Measurements from ENCODE around the gene LIME1. TPM values are rescaled to one million over a fixed set of nuclear protein-coding genes. Genes with fewer than 3 reads are reported as not detected.

The LIME1 gene
- total RNA-seq, 1 donor from 2014 or later = 0.47 TPM

DNA sequence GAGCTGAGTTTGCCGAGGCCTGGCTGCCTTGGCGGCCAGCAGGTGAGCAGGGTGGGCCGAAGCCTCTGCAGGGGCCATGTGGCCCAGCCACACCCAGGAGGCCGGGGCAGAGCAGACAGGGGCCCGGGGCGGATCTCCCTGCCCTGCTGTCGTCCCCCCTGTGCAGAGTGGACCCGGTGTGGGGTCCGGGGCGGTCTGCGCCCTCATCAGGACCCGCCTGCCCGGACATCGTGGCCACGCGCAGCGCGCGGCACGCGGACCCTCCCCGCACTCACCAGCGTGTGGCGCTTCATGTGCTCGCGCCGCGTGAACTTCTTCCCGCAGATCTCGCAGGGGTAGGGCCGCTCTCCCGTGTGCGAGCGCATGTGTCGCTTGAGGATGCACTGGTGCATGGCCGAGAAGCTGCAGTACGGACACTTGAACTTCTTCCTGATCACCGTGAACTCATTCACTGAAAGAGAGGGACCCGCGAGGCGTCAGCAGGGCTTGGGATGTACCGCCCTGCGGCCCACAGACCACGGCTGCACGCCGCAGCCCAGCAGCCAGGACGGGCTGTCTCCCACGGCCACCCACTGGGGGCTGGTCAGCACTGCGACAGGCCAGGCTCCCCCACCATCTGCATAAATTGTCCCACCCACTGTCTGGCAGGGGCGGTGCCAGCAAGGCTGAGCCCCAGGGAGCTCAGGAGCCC is 16.1 kb downstream of the LIME1 start:
- Mint-ChIP-seq H3K36me3 (peaks cover 3% of the 10 kb centered on the region), H3K9me3 (no peaks in the 10 kb centered on the region), H3K4me1 (peaks cover 16% of the 10 kb centered on the region), H3K27ac (no peak overlapping the region), H3K27me3 (ENCODE audit: insufficient read depth, low read depth) (peaks cover 4% of the 10 kb centered on the region), H3K4me3 (no peak overlapping the region)
- Histone ChIP-seq H3K4me1 (no peaks in the 10 kb centered on the region), H2AFZ (replicated peaks) (no peak overlapping the region), H3F3A (ENCODE audit: low read depth) (no peaks in the 10 kb centered on the region), H3K79me2 (ENCODE audit: low read depth) (no peaks in the 10 kb centered on the region), H3K9ac (no peak overlapping the region), H3K27ac (no peak overlapping the region), H3K4me2 (no peak overlapping the region), H3K4me3 (no peak overlapping the region), H3K27me3 (no peaks in the 10 kb centered on the region), H3K9me3 (ENCODE audit: low read depth) (no peaks in the 10 kb centered on the region), H3K36me3 (no peaks in the 10 kb centered on the region), H4K20me1 (ENCODE audit: low read depth) (no peaks in the 10 kb centered on the region)
- DNase-seq (ENCODE audit: low spot score) = no peak
- no peak for TF ChIP-seq EZH2phosphoT487 (IDR thresholded peaks at IDR 0.05)
- TF ChIP-seq, protein P1, sequence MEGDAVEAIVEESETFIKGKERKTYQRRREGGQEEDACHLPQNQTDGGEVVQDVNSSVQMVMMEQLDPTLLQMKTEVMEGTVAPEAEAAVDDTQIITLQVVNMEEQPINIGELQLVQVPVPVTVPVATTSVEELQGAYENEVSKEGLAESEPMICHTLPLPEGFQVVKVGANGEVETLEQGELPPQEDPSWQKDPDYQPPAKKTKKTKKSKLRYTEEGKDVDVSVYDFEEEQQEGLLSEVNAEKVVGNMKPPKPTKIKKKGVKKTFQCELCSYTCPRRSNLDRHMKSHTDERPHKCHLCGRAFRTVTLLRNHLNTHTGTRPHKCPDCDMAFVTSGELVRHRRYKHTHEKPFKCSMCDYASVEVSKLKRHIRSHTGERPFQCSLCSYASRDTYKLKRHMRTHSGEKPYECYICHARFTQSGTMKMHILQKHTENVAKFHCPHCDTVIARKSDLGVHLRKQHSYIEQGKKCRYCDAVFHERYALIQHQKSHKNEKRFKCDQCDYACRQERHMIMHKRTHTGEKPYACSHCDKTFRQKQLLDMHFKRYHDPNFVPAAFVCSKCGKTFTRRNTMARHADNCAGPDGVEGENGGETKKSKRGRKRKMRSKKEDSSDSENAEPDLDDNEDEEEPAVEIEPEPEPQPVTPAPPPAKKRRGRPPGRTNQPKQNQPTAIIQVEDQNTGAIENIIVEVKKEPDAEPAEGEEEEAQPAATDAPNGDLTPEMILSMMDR (IDR thresholded peaks at IDR 0.05) = no peak
- TF ChIP-seq EZH2 (IDR thresholded peaks at IDR 0.05) = no peak

DNA sequence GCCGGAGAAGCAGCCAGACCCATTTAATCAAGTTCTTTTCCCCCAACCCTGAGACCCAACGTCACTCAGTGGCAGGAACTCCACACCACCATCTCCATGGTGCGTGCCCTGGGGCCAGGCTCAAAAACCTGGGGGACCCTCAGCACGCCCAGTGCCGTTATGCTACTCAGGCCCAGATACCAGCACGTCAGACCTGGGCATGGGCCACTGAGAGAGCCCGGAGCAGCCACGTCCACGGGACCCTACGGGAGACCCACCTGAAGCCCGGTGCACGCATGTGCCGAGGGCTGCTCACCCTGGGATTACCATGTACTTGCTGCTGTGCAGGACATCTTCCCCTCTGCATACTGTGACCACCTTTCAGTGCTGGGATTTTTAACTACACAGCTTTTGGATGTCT is 16.9 kb downstream of the LIME1 start:
- peaks cover 3% of the 10 kb centered on the region for H3K36me3 Mint-ChIP-seq
- H3K9me3 Mint-ChIP-seq = no peaks in the 10 kb centered on the region
- Histone ChIP-seq H3K4me3 (no peak overlapping the region), H4K20me1 (ENCODE audit: low read depth) (no peaks in the 10 kb centered on the region), H3K9me3 (ENCODE audit: low read depth) (no peaks in the 10 kb centered on the region), H3K27me3 (no peaks in the 10 kb centered on the region), H3K9ac (no peak overlapping the region), H3K27ac (no peak overlapping the region), H2AFZ (replicated peaks) (no peak overlapping the region), H3F3A (ENCODE audit: low read depth) (no peaks in the 10 kb centered on the region), H3K4me2 (no peak overlapping the region), H3K36me3 (no peaks in the 10 kb centered on the region), H3K4me1 (no peaks in the 10 kb centered on the region), H3K79me2 (ENCODE audit: low read depth) (no peaks in the 10 kb centered on the region)
- DNase-seq (ENCODE audit: low spot score) = no peak
- TF ChIP-seq EZH2 (IDR thresholded peaks at IDR 0.05) = no peak
- TF ChIP-seq, protein P1 (IDR thresholded peaks at IDR 0.05) = no peak
- no peak for TF ChIP-seq EZH2phosphoT487 (IDR thresholded peaks at IDR 0.05)
- no peak overlapping the region for H3K27ac Mint-ChIP-seq
- H3K4me1 Mint-ChIP-seq = peaks cover 16% of the 10 kb centered on the region
- no peak overlapping the region for H3K4me3 Mint-ChIP-seq
- H3K27me3 Mint-ChIP-seq (ENCODE audit: insufficient read depth, low read depth) = peaks cover 4% of the 10 kb centered on the region

DNA sequence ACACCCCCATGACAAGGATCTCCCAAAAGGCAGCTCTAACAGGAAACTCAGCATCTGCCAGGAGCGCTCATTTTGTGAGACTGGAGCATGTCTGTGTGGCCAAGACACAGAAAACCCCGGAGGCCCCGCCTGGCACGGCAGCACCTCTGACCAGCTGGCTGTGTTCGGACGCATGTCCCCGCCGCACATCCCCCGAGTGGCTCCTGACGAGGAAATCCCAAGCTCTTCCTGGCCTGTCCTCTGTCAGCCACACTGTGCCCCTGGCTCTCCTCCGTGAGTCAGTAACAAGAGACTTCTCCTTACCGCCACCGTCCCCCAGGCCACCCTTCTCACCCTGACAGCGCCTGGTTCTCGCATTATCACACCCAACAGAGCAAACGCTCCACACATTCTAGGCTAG is 17.5 kb downstream of the LIME1 start:
- no peaks in the 10 kb centered on the region for H4K20me1 ChIP-seq (ENCODE audit: low read depth)
- H3K27ac ChIP-seq = no peak overlapping the region
- Mint-ChIP-seq H3K4me1 (peaks cover 16% of the 10 kb centered on the region), H3K9me3 (no peaks in the 10 kb centered on the region), H3K4me3 (no peak overlapping the region), H3K27ac (no peak overlapping the region), H3K27me3 (ENCODE audit: insufficient read depth, low read depth) (peaks cover 2% of the 10 kb centered on the region), H3K36me3 (peaks cover 5% of the 10 kb centered on the region)
- H3F3A ChIP-seq (ENCODE audit: low read depth) = no peaks in the 10 kb centered on the region
- H3K4me3 ChIP-seq = no peak overlapping the region
- DNase-seq (ENCODE audit: low spot score) = no peak
- H3K9me3 ChIP-seq (ENCODE audit: low read depth) = no peaks in the 10 kb centered on the region
- H3K36me3 ChIP-seq = no peaks in the 10 kb centered on the region
- no peaks in the 10 kb centered on the region for H3K79me2 ChIP-seq (ENCODE audit: low read depth)
- no peak overlapping the region for H2AFZ ChIP-seq (replicated peaks)
- no peaks in the 10 kb centered on the region for H3K4me1 ChIP-seq
- H3K4me2 ChIP-seq = no peak overlapping the region
- H3K9ac ChIP-seq = no peak overlapping the region
- no peaks in the 10 kb centered on the region for H3K27me3 ChIP-seq
- no peak for TF ChIP-seq EZH2phosphoT487 (IDR thresholded peaks at IDR 0.05)
- no peak for TF ChIP-seq EZH2 (IDR thresholded peaks at IDR 0.05)
- TF ChIP-seq, protein P1 (IDR thresholded peaks at IDR 0.05) = no peak
